A549 (cell line): ENCODE results near the gene HCST.

Source experiments
- CHD2 ChIP-seq: fragments of 150-350 bp; IDR thresholded peaks from 2 replicates; pipeline ENCODE4 v1.6.1; 2014; ENCODE audit warnings: low read length; ENCODE audit not compliant: partially characterized antibody
- ESRRA ChIP-seq: fragments of 150-350 bp; IDR thresholded peaks from 2 replicates; pipeline ENCODE4 v1.6.1; 2014; ENCODE audit warnings: mild to moderate bottlenecking, low read length, borderline replicate concordance
- JUN ChIP-seq, 2 experiments: fragments of >200 bp; sonication (Bioruptor Twin); formaldehyde crosslinking; IDR thresholded peaks; 2 replicates in 1 of 2; 3 replicates in 1 of 2; pipeline ENCODE4 v1.6.1; 2016 to 2017
- KDM1A ChIP-seq: fragments of 200-600 bp; sonication (generic); IDR thresholded peaks from 2 replicates; pipeline ENCODE4 v1.6.1; 2016; ENCODE audit warnings: low read depth, mild to moderate bottlenecking
- POLR2A ChIP-seq: IDR thresholded peaks from 2 replicates; pipeline ENCODE4 v1.6.1; 2012; ENCODE audit warnings: mild to moderate bottlenecking, low read length
- SMC3 ChIP-seq: fragments of >200 bp; sonication (Bioruptor Twin); formaldehyde crosslinking; IDR thresholded peaks from 3 replicates; pipeline ENCODE4 v1.6.1; 2018; ENCODE audit warnings: inconsistent platforms
- ZNF302 ChIP-seq: fragments of 250-450 bp; sonication (Bioruptor Pico); IDR thresholded peaks from 2 replicates; pipeline ENCODE4 v1.9.0; 2021; ENCODE audit warnings: inconsistent platforms, mild to moderate bottlenecking, moderate library complexity
- TF ChIP-seq, protein P1 (sequence below): fragments of 200-600 bp; sonication (generic); IDR thresholded peaks from 2 replicates; pipeline ENCODE4 v1.6.1; 2016; ENCODE audit warnings: antibody characterized with exemption, mild to moderate bottlenecking, moderate library complexity
- TF ChIP-seq, protein P2 (sequence below): IDR thresholded peaks from 2 replicates; pipeline ENCODE4 v1.6.1; 2012
- TF ChIP-seq, protein P3 (sequence below): fragments of >200 bp; sonication (Bioruptor Twin); formaldehyde crosslinking; IDR thresholded peaks from 3 replicates; pipeline ENCODE4 v1.5.1; 2016

DNA sequence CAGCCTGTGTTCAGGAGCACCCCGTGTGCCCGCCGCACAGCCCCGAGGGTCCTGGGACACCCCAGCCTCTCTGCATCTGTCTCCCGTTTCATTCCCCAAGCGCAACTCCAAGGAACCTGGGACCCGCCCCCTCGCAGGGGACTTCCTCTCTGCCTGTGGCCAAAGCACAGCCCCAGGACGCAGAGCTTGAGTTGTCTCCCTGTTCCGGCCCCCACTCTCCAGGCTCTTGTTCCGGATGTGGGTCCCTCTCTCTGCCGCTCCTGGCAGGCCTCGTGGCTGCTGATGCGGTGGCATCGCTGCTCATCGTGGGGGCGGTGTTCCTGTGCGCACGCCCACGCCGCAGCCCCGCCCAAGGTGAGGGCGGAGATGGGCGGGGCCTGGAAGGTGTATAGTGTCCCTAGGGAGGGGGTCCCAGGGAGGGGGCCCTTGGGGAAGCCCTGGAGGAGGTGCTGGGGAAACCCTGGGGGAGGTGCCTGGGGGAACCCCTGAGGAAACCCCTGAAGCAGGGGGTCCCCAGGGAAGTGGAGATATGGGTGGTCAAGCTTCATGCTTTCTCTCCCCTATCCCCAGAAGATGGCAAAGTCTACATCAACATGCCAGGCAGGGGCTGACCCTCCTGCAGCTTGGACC lies 1.3 kb downstream of the HCST start:
- no peak for TF ChIP-seq JUN (IDR thresholded peaks at IDR 0.05)
- TF ChIP-seq ZNF302 (CRISPR knock-in tag) = no peak
- TF ChIP-seq, protein P1, sequence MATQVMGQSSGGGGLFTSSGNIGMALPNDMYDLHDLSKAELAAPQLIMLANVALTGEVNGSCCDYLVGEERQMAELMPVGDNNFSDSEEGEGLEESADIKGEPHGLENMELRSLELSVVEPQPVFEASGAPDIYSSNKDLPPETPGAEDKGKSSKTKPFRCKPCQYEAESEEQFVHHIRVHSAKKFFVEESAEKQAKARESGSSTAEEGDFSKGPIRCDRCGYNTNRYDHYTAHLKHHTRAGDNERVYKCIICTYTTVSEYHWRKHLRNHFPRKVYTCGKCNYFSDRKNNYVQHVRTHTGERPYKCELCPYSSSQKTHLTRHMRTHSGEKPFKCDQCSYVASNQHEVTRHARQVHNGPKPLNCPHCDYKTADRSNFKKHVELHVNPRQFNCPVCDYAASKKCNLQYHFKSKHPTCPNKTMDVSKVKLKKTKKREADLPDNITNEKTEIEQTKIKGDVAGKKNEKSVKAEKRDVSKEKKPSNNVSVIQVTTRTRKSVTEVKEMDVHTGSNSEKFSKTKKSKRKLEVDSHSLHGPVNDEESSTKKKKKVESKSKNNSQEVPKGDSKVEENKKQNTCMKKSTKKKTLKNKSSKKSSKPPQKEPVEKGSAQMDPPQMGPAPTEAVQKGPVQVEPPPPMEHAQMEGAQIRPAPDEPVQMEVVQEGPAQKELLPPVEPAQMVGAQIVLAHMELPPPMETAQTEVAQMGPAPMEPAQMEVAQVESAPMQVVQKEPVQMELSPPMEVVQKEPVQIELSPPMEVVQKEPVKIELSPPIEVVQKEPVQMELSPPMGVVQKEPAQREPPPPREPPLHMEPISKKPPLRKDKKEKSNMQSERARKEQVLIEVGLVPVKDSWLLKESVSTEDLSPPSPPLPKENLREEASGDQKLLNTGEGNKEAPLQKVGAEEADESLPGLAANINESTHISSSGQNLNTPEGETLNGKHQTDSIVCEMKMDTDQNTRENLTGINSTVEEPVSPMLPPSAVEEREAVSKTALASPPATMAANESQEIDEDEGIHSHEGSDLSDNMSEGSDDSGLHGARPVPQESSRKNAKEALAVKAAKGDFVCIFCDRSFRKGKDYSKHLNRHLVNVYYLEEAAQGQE = no peak
- TF ChIP-seq ESRRA = no peak
- peak; percentile 45 for TF ChIP-seq POLR2A
- TF ChIP-seq SMC3 = no peak
- TF ChIP-seq KDM1A = no peak
- TF ChIP-seq, protein P2, sequence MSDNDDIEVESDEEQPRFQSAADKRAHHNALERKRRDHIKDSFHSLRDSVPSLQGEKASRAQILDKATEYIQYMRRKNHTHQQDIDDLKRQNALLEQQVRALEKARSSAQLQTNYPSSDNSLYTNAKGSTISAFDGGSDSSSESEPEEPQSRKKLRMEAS = peak; percentile 82
- TF ChIP-seq, protein P3, sequence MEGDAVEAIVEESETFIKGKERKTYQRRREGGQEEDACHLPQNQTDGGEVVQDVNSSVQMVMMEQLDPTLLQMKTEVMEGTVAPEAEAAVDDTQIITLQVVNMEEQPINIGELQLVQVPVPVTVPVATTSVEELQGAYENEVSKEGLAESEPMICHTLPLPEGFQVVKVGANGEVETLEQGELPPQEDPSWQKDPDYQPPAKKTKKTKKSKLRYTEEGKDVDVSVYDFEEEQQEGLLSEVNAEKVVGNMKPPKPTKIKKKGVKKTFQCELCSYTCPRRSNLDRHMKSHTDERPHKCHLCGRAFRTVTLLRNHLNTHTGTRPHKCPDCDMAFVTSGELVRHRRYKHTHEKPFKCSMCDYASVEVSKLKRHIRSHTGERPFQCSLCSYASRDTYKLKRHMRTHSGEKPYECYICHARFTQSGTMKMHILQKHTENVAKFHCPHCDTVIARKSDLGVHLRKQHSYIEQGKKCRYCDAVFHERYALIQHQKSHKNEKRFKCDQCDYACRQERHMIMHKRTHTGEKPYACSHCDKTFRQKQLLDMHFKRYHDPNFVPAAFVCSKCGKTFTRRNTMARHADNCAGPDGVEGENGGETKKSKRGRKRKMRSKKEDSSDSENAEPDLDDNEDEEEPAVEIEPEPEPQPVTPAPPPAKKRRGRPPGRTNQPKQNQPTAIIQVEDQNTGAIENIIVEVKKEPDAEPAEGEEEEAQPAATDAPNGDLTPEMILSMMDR = no peak
- TF ChIP-seq CHD2 = no peak
